GM21576 (cell line): ENCODE results near the gene ADARB2.

ENCODE experiments used
- ATAC-seq: cut with Tn5 transposase; IDR thresholded peaks from one replicate; pipeline ENCODE4 v1.9.1; 2021; ENCODE audit warnings: mild to moderate bottlenecking, moderate library complexity; ENCODE audit not compliant: unreplicated experiment

Gene ADARB2

GRCh38 chr10:1280466-1281404, 456.6 kb downstream of the ADARB2 start:
- no peak for ATAC-seq

- no peak for ATAC-seq
Measured at GRCh38 chr10:1278306-1278705, 459.0 kb downstream of the ADARB2 start.

GRCh38 chr10:1274701-1275544, 462.4 kb downstream of the ADARB2 start:
- ATAC-seq: no peak

GRCh38 chr10:1274111-1274661, 463.1 kb downstream of the ADARB2 start:
- ATAC-seq: no peak

GRCh38 chr10:1273372-1274105, 463.8 kb downstream of the ADARB2 start:
- no peak for ATAC-seq

- no peak for ATAC-seq
Measured at GRCh38 chr10:1272777-1273161, 464.6 kb downstream of the ADARB2 start.

GRCh38 chr10:1272079-1272776, 465.1 kb downstream of the ADARB2 start:
- ATAC-seq: no peak

- no peak for ATAC-seq
Measured at GRCh38 chr10:1270906-1271305, 466.4 kb downstream of the ADARB2 start.

GRCh38 chr10:1270490-1270889, 466.8 kb downstream of the ADARB2 start:
- ATAC-seq: no peak

GRCh38 chr10:1268831-1269230, 468.5 kb downstream of the ADARB2 start:
- ATAC-seq: no peak

GRCh38 chr10:1267568-1267967, 469.8 kb downstream of the ADARB2 start:
- no peak for ATAC-seq

GRCh38 chr10:1267148-1267547, 470.2 kb downstream of the ADARB2 start:
- no peak for ATAC-seq

- no peak for ATAC-seq
Measured at GRCh38 chr10:1266033-1266802, 471.1 kb downstream of the ADARB2 start.

- ATAC-seq: no peak
Measured at GRCh38 chr10:1264001-1264400, 473.3 kb downstream of the ADARB2 start.

GRCh38 chr10:1257274-1257673, 480.1 kb downstream of the ADARB2 start:
- ATAC-seq: no peak

GRCh38 chr10:1256432-1256725, 480.9 kb downstream of the ADARB2 start:
- ATAC-seq: no peak

GRCh38 chr10:1255600-1256431, 481.5 kb downstream of the ADARB2 start:
- no peak for ATAC-seq

GRCh38 chr10:1255118-1255517, 482.2 kb downstream of the ADARB2 start:
- ATAC-seq: no peak
